Muscle layer of colon (tissue), 2 donors: ENCODE measurements around the gene PKP3.
A peak's percentile ranks its signal among the peaks of the same experiment; 100 is the strongest.
"Not testable (repeated sequence)": the region's sequence is repeated elsewhere in the genome, so short reads cannot be mapped to it uniquely, and the experiment has no call there.

ENCODE experiments used
- H3K27ac ChIP-seq: one replicate; pipeline ENCODE4 v1.7.0; 2013; ENCODE audit warnings: low read depth, mild to moderate bottlenecking, low read length, moderate library complexity
- H3K27me3 ChIP-seq, 2 donors: one replicate each; pipeline ENCODE4 v1.7.0; 2013; ENCODE audit warnings: low read length in 2 of 2, mild to moderate bottlenecking in 2 of 2; ENCODE audit not compliant: insufficient read depth in 2 of 2, control insufficient read depth in 1 of 2
- H3K36me3 ChIP-seq: one replicate; pipeline ENCODE4 v1.7.0; 2013; ENCODE audit warnings: mild to moderate bottlenecking, low read length; ENCODE audit not compliant: insufficient read depth
- H3K4me1 ChIP-seq: one replicate; pipeline ENCODE4 v1.7.0; 2013; ENCODE audit warnings: mild to moderate bottlenecking, low read length; ENCODE audit not compliant: insufficient read depth
- H3K4me3 ChIP-seq, 2 donors: one replicate each; pipeline ENCODE4 v1.7.0; 2013; ENCODE audit warnings: low read length in 2 of 2, low read depth in 1 of 2, mild to moderate bottlenecking in 1 of 2, moderate library complexity in 1 of 2
- H3K9ac ChIP-seq: one replicate; pipeline ENCODE4 v1.7.0; 2013; ENCODE audit warnings: low read length
- H3K9me3 ChIP-seq: one replicate; pipeline ENCODE4 v1.7.0; 2013; ENCODE audit warnings: mild to moderate bottlenecking, low read length
- donor health status: abdominal sarcoma.
- donor health status: Adenocarcinoma of cecum.

PKP3 gene

DNA sequence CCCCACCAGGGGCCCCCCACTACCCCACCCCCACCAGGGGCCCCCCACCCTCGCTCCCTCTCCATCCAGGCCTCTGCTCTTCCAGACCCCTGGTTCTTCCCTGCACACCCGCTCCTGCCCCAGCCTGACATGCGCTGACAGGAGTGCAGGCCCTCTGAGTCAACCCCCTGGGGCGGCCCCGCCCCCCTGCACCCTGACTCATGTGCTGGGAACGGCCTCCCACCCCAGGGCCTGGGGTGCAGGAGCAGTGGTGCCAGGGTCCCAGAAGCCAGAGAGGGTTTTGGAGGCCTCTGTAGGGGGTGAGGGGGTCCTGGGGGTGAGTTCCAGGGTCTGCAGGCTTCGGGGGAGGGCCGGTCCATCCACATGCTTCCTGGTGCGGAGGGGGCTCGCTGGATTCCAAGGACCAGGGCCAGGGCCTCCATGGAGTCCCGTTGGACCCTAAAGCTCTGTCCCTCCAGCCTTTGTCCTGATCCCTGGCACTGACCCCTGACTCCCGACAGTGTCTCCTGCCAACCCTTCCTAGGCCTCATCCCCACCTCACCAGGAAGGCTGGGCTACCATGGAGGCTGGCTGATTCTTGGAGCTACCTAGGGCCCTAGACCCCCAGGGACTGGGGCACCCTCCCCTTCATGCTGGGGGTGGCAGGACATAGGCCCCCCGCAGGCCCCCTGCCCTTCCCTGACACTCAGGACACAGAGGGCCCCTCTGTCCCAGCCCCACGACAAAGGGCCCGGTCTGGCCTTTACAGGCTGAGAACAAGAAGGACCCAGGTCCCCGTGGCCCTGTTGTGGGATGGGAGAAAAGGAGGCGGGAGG is 583 bp upstream of the PKP3 start:
- H3K27me3 ChIP-seq: no peaks in the 10 kb centered on the region
- peaks cover 4% of the 10 kb centered on the region for H3K4me1 ChIP-seq
- H3K9me3 ChIP-seq: no peaks in the 10 kb centered on the region
- H3K36me3 ChIP-seq: no peaks in the 10 kb centered on the region
- no peak overlapping the region for H3K9ac ChIP-seq
- H3K4me3 ChIP-seq: no peak overlapping the region
- H3K27ac ChIP-seq: no peak overlapping the region

DNA sequence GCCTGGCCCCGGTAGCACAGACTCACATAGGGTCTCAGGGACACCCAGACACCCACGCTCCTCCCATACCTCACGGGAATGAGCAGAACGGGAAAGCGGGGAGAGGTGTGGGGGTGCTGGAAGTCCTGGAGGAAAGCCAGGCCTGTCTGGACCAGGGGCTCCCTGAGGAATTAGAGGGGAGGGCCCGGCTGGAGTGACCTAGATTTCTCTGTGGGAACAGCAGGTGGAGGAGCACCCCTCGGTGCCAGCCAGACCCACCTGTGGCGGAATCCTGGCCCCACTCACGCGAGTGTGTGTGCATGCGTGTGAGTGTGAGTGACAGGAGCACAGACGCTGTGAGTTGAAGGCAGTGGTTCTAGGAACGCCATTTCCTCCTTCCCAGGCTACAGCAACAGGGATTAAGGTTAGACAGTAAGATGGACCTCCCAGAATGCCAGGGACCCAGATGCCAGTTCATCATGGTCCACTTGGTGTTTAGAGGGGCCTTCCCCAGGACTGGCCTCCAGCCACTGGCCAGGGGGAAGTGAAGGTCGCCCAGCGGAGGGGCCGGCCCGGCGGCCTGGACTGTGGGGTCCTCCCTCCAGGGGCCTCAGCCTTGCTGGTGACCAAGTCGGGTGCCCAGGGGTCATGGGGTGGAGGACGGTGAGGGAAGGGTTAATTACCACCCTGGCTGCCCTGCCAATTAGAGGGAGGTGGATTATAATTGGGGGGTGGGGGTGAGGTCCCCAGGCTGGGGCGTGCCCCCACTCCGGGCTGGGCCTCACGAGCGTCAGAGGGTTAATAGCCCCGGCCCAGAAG is 1.0 kb downstream of the PKP3 start:
- H3K27me3 ChIP-seq: no peaks in the 10 kb centered on the region
- no peak overlapping the region for H3K4me3 ChIP-seq
- no peaks in the 10 kb centered on the region for H3K36me3 ChIP-seq
- H3K9ac ChIP-seq: no peak overlapping the region
- no peaks in the 10 kb centered on the region for H3K9me3 ChIP-seq
- peaks cover 4% of the 10 kb centered on the region for H3K4me1 ChIP-seq
- no peak overlapping the region for H3K27ac ChIP-seq

DNA sequence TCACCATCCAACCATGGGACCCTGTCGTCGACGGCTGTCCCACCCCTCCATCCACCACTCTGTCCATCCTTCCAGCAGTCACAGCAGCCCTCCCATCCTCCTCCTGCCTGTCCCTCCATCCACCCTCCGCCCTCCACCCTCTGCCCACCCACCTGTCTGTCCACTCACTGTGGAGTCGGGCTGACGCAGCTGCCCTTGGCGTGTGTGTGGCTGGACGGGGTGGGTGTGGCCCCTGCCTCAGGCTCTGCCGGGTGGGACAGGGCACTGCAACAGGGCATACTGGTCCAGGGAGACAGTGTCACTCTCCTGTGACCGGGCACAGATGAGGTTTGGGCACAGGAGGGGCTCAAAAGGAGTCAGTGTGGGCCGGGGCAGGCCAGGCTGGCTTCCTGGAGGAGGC is 1.9 kb downstream of the PKP3 start:
- Histone ChIP-seq H3K27me3 (no peaks in the 10 kb centered on the region), H3K27ac (no peak overlapping the region), H3K4me3 (no peak overlapping the region), H3K4me1 (peaks cover 4% of the 10 kb centered on the region), H3K36me3 (no peaks in the 10 kb centered on the region), H3K9ac (no peak overlapping the region), H3K9me3 (no peaks in the 10 kb centered on the region)

DNA sequence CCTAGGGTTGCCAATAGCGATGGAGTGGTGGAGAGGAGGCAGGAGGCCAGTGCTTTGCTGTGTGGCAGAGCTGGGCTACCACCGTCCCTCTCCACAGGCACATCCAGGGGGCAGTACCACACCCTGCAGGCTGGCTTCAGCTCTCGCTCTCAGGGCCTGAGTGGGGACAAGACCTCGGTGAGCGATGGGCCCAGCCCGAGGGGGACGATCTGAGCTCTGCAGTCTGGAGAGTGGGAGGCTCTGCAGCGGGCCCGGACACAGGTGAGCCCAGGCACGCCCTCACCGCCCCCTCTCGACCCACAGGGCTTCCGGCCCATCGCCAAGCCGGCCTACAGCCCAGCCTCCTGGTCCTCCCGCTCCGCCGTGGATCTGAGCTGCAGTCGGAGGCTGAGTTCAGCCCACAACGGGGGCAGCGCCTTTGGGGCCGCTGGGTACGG is 2.5 kb downstream of the PKP3 start:
- H3K9me3 ChIP-seq: no peaks in the 10 kb centered on the region
- no peaks in the 10 kb centered on the region for H3K27me3 ChIP-seq
- peaks cover 4% of the 10 kb centered on the region for H3K4me1 ChIP-seq
- H3K9ac ChIP-seq: no peak overlapping the region
- H3K4me3 ChIP-seq: peak overlapping the region in 1 of 2 donors; percentile 26
- H3K27ac ChIP-seq: no peak overlapping the region
- H3K36me3 ChIP-seq: no peaks in the 10 kb centered on the region

DNA sequence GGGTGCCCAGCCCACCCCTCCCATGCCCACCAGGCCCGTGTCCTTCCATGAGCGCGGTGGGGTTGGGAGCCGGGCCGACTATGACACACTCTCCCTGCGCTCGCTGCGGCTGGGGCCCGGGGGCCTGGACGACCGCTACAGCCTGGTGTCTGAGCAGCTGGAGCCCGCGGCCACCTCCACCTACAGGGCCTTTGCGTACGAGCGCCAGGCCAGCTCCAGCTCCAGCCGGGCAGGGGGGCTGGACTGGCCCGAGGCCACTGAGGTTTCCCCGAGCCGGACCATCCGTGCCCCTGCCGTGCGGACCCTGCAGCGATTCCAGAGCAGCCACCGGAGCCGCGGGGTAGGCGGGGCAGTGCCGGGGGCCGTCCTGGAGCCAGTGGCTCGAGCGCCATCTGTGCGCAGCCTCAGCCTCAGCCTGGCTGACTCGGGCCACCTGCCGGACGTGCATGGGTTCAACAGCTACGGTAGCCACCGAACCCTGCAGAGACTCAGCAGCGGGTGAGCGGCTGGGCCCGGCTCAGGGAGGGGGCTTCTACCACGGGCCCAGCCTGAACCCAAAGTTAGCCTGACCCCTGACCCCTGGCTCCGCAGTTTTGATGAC is 3.0 kb downstream of the PKP3 start:
- H3K4me1 ChIP-seq: peaks cover 4% of the 10 kb centered on the region
- no peaks in the 10 kb centered on the region for H3K9me3 ChIP-seq
- no peaks in the 10 kb centered on the region for H3K36me3 ChIP-seq
- no peak overlapping the region for H3K27ac ChIP-seq
- H3K4me3 ChIP-seq: peak overlapping the region in 1 of 2 donors; percentile 26
- no peak overlapping the region for H3K9ac ChIP-seq
- no peaks in the 10 kb centered on the region for H3K27me3 ChIP-seq

DNA sequence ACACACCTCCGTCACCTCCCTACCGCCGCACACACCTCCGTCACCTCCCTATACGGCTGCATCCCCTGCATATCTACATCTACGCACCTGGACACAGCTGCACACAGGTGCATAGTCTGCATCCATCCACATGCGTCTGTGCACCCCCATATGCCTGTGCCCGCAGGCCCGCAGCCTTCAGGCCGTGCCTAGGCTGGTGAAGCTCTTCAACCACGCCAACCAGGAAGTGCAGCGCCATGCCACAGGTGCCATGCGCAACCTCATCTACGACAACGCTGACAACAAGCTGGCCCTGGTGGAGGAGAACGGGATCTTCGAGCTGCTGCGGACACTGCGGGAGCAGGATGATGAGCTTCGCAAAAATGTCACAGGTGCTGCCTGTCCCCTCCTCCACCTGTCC is 4.8 kb downstream of the PKP3 start:
- no peaks in the 10 kb centered on the region for H3K9me3 ChIP-seq
- H3K9ac ChIP-seq: no peak overlapping the region
- no peak overlapping the region for H3K27ac ChIP-seq
- H3K4me1 ChIP-seq: peaks cover 4% of the 10 kb centered on the region
- no peak overlapping the region for H3K4me3 ChIP-seq
- no peaks in the 10 kb centered on the region for H3K27me3 ChIP-seq
- no peaks in the 10 kb centered on the region for H3K36me3 ChIP-seq

DNA sequence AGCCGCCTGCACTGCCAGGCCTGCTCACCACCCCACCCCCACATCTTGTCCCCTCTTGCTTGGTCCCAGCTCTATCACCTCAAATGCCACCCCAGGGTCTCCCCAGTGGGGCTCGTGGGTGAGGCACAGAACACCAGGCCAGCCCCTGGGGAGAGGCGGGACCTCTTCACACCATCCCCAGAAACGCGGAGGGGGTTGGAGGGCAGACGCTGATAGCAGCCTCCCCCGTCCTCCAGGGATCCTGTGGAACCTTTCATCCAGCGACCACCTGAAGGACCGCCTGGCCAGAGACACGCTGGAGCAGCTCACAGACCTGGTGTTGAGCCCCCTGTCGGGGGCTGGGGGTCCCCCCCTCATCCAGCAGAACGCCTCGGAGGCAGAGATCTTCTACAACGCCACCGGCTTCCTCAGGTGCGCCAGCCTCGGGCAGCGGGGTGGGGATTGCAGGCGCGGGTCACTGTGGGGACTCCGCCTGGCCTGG is 5.8 kb downstream of the PKP3 start:
- Histone ChIP-seq H3K9me3 (no peaks in the 10 kb centered on the region), H3K4me3 (no peak overlapping the region), H3K27ac (no peak overlapping the region), H3K36me3 (no peaks in the 10 kb centered on the region), H3K4me1 (peaks cover 4% of the 10 kb centered on the region), H3K27me3 (no peaks in the 10 kb centered on the region), H3K9ac (no peak overlapping the region)

DNA sequence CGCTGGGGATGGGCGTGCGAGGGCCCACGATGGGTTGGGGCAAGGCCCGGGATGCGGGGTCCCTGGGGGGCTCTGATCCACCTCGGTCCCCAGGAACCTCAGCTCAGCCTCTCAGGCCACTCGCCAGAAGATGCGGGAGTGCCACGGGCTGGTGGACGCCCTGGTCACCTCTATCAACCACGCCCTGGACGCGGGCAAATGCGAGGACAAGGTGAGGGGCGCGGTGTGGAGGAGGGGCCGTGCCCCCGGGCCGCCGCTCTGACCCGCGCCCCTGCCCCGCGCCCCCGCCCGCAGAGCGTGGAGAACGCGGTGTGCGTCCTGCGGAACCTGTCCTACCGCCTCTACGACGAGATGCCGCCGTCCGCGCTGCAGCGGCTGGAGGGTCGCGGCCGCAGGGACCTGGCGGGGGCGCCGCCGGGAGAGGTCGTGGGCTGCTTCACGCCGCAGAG is 6.3 kb downstream of the PKP3 start:
- H3K27me3 ChIP-seq: no peaks in the 10 kb centered on the region

DNA sequence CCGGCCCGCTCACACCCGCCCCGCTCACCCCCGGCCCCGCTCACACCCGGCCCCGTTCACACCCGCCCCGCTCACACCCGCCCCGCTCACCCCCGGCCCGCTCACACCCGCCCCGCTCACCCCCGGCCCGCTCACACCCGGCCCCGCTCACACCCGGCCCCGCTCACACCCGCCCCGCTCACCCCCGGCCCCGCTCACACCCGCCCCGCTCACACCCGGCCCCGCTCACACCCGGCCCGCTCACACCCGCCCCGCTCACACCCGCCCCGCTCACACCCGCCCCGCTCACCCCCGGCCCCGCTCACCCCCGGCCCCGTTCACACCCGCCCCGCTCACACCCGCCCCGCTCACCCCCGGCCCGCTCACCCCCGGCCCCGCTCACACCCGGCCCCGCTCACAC is 7.2 kb downstream of the PKP3 start:
- H3K9me3 ChIP-seq, H3K27ac ChIP-seq, H3K4me3 ChIP-seq, H3K9ac ChIP-seq, H3K27me3 ChIP-seq, H3K36me3 ChIP-seq: not testable (repeated sequence)
- H3K4me1 ChIP-seq: peaks cover 14% of the 10 kb centered on the region

More for the DNA sequence above, 6.3 kb downstream of the PKP3 start:
- H3K9ac ChIP-seq: no peak overlapping the region
- peaks cover 5% of the 10 kb centered on the region for H3K4me1 ChIP-seq
- H3K9me3 ChIP-seq: no peaks in the 10 kb centered on the region
- H3K36me3 ChIP-seq: no peaks in the 10 kb centered on the region
- no peak overlapping the region for H3K4me3 ChIP-seq
- H3K27ac ChIP-seq: no peak overlapping the region

DNA sequence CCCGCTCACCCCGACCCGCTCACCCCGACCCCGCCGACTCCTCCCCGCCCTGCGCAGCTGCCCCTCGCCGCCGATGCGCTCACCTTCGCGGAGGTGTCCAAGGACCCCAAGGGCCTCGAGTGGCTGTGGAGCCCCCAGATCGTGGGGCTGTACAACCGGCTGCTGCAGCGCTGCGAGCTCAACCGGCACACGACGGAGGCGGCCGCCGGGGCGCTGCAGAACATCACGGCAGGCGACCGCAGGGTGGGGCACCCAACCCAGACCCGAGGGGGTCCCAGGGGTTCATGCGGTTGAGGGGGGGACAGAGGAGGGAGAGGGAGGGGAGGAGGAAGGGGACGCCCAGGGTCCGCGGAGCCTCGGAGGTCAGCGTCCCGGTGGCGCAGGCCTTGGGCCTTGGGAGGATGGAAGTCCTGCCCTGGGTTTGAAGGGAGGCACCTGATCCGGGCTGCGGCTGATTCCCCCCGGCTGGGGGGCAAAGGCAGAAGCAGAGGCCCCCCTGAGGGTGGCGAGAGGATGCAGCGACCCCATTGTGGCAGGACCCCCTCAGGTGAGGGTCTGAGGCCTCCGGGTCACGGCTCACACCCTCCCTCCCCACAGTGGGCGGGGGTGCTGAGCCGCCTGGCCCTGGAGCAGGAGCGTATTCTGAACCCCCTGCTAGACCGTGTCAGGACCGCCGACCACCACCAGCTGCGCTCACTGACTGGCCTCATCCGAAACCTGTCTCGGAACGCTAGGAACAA is 9.2 kb downstream of the PKP3 start:
- Histone ChIP-seq H3K27ac (no peak overlapping the region), H3K4me1 (peaks cover 12% of the 10 kb centered on the region), H3K4me3 (no peak overlapping the region), H3K27me3 (no peaks in the 10 kb centered on the region), H3K9ac (no peak overlapping the region), H3K36me3 (no peaks in the 10 kb centered on the region), H3K9me3 (no peaks in the 10 kb centered on the region)
